SU-DHL-6 (cell line): ENCODE data around the gene HOXD11.

Source experiments
- CTCF ChIP-seq: fragments of 200-600 bp; sonication (generic); IDR thresholded peaks from one replicate; pipeline ENCODE4 v1.5.1; 2017; ENCODE audit warnings: antibody characterized with exemption, mild to moderate bottlenecking, low read length, moderate library complexity; ENCODE audit not compliant: insufficient read depth, poor library complexity, severe bottlenecking
- EZH2phosphoT487 ChIP-seq: fragments of 200-600 bp; sonication (generic), shearing (Covaris generic); conservative IDR thresholded peaks from 2 replicates; pipeline ENCODE4 v1.6.1; 2018; ENCODE audit warnings: mild to moderate bottlenecking, antibody characterized with exemption, low read length, moderate library complexity, mixed read lengths

GRCh38 chr2:176131848-176132158, 24.7 kb downstream of the HOXD11 start:
- no peak for TF ChIP-seq CTCF
- no peak for TF ChIP-seq EZH2phosphoT487
